Fibroblast of peridontal ligament (primary cell): Measurements from ENCODE around the gene LRMDA.
"Not testable (repeated sequence)": the region's sequence is repeated elsewhere in the genome, so short reads cannot be mapped to it uniquely, and the experiment has no call there.

Experiments
- DNase-seq: peaks from one replicate; pipeline ENCODE4 v3.0.0-alpha.2; 2010; ENCODE audit errors: extremely low read depth

LRMDA gene

GRCh38 chr10:75582102-75582501 lies 150.7 kb downstream of the LRMDA start:
- DNase-seq = no peak

DNA sequence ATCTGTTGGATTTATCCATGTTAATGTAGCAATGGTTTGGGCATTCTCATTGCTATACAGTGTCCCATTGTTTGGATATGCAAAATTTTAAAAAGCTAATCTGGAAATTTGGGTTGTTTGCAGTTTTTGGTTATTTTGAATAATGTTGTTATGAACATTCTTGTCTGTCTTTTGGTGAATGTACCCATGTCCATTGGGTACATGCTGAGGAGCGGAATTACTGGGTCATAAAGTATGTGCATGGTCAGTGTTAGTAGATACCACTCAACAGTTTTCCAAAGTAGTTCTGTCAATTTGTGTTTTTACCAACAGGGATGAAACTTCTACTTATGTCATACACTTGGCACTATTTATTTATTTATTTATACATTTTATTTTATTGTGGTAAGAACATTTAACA lies 153.9 kb downstream of the LRMDA start:
- no peak for DNase-seq

GRCh38 chr10:75586814-75587213 lies 155.4 kb downstream of the LRMDA start:
- no peak for DNase-seq

DNA sequence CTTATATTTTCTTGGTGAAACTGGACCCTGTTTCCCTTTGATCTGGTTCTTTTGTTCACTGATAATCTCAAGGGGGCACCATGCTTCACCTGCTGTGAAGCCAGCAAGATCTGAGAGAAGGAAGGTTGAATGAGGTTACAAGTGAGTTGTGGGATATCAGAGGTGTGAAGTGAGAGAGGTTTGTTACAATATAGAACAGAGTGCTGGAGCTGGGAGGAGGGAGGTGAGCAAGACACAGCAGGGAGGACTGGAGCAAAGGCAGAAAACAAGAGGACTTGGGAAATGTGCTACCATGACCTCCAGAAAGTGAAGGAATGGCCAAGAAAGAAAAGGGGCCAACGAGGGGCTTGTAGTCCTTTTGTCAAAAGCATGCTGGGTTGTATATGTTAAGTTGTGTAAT lies 156.6 kb downstream of the LRMDA start:
- no peak for DNase-seq

DNA sequence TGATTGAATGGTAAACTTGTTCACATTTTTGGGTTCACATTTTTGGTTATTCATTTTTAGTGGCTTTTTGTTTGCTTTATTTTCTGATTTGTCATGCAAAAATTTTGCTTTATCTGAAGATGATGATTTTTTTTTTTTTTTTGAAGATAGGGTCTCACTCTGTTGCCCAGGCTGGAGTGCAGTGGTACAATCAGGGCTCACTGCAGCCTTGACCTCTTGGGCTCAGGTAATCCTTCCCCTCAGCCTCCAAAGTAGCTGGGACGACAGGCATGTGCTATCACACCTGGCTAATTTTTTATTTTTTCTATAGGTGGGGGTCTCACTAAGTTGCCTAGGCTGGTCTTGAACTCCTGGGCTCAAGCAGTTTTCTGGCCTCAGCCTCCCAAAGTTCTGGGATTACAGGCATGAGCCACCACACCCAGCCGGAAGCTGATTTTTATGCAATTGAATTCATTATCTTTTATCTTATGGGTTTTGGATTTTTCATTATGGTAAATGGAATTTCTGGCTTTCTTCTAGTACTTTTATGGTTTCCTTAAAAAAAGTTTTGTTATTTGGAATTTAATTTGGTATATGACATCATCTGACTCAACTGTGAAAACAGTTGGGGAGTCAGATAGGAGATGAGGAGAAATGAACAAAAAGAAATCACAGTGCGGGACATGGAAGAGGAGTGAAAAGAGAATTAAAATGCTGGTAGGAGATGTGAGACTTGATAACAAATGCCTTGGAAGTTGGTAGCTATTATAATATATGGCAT lies 158.7 kb downstream of the LRMDA start:
- no peak for DNase-seq

GRCh38 chr10:75592151-75592787 lies 160.8 kb downstream of the LRMDA start:
- DNase-seq = no peak

GRCh38 chr10:75592791-75593643 lies 161.6 kb downstream of the LRMDA start:
- DNase-seq = no peak

DNA sequence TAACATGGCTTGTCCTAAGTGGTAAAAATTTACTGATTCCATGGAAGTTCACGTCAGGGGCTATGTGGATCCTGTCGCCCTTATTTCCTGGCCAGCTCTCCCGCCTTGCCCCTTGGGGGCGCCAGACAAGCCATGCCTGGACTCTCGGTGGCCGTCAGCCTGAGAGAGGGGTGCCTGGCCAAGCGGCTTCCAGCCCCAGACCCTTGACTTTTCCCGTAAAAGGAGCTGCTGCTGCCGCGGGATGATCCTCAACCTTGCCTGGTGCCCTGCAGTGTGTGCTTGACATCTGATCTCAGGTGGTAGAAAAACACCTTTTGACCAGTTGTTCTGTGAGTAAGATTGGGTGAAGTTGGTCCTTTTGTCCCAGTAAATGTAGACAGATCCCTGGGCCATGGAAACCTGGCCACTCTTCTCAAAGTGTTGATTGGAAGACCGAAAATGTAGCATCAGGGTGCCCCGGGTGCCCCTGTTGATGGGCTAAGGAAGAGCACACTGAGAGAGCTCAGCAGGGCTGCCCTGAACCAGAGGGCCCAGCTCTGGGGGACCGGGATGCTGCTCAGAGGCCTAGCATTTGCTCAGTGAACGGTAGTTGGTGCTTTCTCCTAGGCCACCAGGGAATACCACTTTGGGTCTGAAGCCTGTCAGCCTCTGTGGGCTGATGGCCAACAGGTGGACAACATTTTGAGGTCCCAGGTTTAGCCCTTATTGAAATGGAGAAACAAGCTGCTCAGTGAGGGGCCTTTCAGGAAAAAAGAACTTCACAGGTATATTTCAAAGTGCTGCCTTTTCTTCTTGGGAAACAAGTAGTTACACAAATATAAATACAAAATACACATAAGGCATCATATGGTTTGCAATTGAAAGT lies 162.5 kb downstream of the LRMDA start:
- no peak for DNase-seq

- DNase-seq = no peak
Observed at GRCh38 chr10:75596930-75597620, 165.7 kb downstream of the LRMDA start.

- no peak for DNase-seq
Observed at GRCh38 chr10:75597773-75598440, 166.5 kb downstream of the LRMDA start.

DNA sequence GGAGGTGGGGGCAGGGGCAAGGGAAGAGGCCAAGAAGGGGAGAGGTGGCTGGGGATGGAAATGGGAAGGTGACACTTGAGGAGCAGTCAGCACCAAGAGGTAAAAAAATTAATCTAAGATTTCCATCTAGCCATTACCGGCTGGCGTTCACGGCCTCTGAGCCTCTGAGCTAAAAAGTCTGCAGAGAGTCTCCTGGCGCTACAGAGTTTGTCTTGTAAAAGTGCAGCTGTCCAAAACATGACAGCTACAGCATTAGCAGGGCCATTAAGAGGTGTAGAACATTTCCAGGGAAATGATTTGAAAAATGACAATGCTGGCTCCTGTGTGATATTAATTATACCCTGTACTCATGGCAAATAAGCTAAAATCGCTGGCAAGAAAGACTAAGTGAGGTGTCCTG lies 167.6 kb downstream of the LRMDA start:
- DNase-seq = no peak

DNA sequence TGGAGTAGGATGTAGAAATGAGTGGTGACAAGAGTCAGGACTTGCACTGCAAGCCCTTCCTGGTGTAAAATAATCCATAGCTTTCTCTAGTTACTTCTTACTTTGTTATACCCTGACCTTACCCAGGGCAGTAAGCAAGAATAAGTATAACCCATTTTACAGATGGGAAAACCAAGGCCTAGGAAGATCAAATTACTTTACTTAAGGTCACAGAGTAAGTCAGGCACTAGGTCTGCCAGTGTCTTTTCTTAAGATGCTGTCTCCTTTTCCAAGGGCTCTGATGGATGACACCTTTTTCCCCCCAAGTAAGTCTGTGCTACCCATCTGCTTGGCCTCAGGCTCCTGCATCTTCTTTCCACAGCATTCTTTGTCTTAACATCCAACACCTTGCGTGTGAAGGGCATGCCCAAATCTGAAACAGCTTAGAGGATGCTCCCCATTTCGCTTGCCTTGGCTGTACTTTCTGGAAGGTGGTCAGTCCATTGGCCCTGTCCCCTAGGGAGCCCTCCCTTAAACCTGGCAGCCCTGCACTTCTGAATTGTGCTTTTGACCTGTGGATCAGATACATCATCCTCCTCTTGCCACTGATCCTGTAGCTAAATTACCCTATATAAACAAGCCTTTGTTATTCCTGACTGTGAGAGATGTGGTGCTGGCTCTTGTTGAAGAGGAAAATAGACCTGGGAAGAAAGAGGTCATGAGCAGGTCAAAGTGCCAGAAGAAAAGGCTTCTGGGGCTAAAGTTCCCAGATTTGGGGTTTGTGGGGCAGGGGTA lies 168.6 kb downstream of the LRMDA start:
- no peak for DNase-seq

GRCh38 chr10:75600833-75601232 lies 169.4 kb downstream of the LRMDA start:
- DNase-seq = no peak

DNA sequence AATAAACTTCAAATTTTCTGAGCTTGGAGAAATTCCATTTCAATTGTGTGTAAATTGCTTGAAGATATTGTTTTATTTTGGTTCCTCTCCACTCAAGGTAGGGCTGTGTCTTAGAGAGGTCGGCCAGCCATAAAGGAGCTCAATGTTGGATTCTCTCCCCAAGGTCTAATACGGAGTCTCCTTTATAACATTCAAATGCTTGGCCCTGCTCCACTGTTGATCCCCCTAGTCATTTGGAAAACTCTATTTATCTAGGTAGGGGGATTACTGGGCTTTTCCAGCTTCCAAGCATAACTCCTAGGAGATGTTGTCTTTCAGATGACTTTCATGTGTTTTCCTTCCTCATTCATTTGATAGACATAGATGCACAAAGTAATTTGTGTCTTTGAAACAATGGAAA lies 170.9 kb downstream of the LRMDA start:
- no peak for DNase-seq

GRCh38 chr10:75605096-75605495 lies 173.7 kb downstream of the LRMDA start:
- DNase-seq = no peak

GRCh38 chr10:75605795-75606194 lies 174.4 kb downstream of the LRMDA start:
- DNase-seq = not testable (repeated sequence)

- DNase-seq = no peak
Observed at GRCh38 chr10:75606203-75606779, 174.9 kb downstream of the LRMDA start.

GRCh38 chr10:75607576-75607975 lies 176.2 kb downstream of the LRMDA start:
- DNase-seq = no peak

DNA sequence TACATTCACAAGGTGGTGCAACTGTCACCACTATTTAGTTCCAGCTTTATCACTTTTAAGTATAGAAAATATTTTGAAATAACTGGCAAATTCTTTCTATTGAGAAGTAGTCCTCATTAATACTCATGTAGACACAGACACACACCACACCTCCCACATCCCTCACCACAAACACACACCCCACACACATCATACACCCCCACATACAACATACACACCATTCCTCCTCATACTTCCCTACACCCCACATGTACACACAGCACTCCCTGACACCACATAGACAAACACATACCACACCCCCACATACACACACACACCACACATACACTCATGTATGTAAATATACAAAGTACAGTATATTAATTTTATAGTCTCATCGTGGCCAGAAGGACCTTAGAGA lies 178.8 kb downstream of the LRMDA start:
- no peak for DNase-seq
